GM18511 (cell line): ENCODE data around the gene BLOC1S5.

Experiments used
- ATAC-seq: cut with Tn5 transposase; IDR thresholded peaks from one replicate; pipeline ENCODE4 v1.9.1; 2021; ENCODE audit warnings: mild to moderate bottlenecking, moderate library complexity; ENCODE audit not compliant: unreplicated experiment

The BLOC1S5 gene

GRCh38 chr6:8063761-8064637, at the start of gene BLOC1S5:
TSS of gene BLOC1S5 (minus strand) at chr6:8064389. CDS start at chr6:8064376, 13 bp downstream.
- ATAC-seq: peak; percentile 87

- no peak for ATAC-seq
Observed at GRCh38 chr6:8113131-8113654, 49.0 kb upstream of the BLOC1S5 start.

- no peak for ATAC-seq
Observed at GRCh38 chr6:8110725-8111124, 46.5 kb upstream of the BLOC1S5 start.

- ATAC-seq: no peak
Observed at GRCh38 chr6:8110117-8110721, 46.0 kb upstream of the BLOC1S5 start.

- no peak for ATAC-seq
Observed at GRCh38 chr6:8108759-8109539, 44.8 kb upstream of the BLOC1S5 start.

- ATAC-seq: no peak
Observed at GRCh38 chr6:8108031-8108660, 44.0 kb upstream of the BLOC1S5 start.

- no peak for ATAC-seq
Observed at GRCh38 chr6:8105791-8106190, 41.6 kb upstream of the BLOC1S5 start.

GRCh38 chr6:8103726-8104125, 39.5 kb upstream of the BLOC1S5 start:
- ATAC-seq: no peak

- ATAC-seq: peak; percentile 99
Observed at GRCh38 chr6:8102122-8102958, 38.2 kb upstream of the BLOC1S5 start, which contains the start of gene EEF1E1. TSS of gene EEF1E1 (minus strand) at chr6:8102548. CDS start at chr6:8102521, 27 bp downstream.

GRCh38 chr6:8100159-8100854, 36.1 kb upstream of the BLOC1S5 start:
- ATAC-seq: no peak

- ATAC-seq: no peak
Observed at GRCh38 chr6:8090650-8091049, 26.5 kb upstream of the BLOC1S5 start.

- ATAC-seq: no peak
Observed at GRCh38 chr6:8088886-8089285, 24.7 kb upstream of the BLOC1S5 start.

GRCh38 chr6:8087870-8088754, 23.9 kb upstream of the BLOC1S5 start:
- ATAC-seq: no peak

- no peak for ATAC-seq
Observed at GRCh38 chr6:8086755-8087306, 22.6 kb upstream of the BLOC1S5 start.

- no peak for ATAC-seq
Observed at GRCh38 chr6:8085053-8085511, 20.9 kb upstream of the BLOC1S5 start.

- ATAC-seq: no peak
Observed at GRCh38 chr6:8084586-8084985, 20.4 kb upstream of the BLOC1S5 start.

- no peak for ATAC-seq
Observed at GRCh38 chr6:8082954-8083858, 19.0 kb upstream of the BLOC1S5 start.
